Loucy (cell line): ENCODE measurements around the gene ANXA11.

Experiments
- H2AFZ ChIP-seq: fragments of 200-600 bp; sonication (generic); 2 replicates; pipeline ENCODE4 v1.6.0; 2016; ENCODE audit warnings: antibody characterized with exemption, mild to moderate bottlenecking, low read length, moderate library complexity
- H3F3A ChIP-seq: fragments of 200-600 bp; 2 replicates; pipeline ENCODE4 v1.6.0; 2016; ENCODE audit warnings: antibody characterized with exemption, low read depth, mild to moderate bottlenecking
- H3K27me3 ChIP-seq: fragments of 200-600 bp; sonication (generic); 2 replicates; pipeline ENCODE4 v1.6.1; 2014; ENCODE audit warnings: low read length, mild to moderate bottlenecking; ENCODE audit not compliant: insufficient read depth, poor library complexity, severe bottlenecking
- H3K36me3 ChIP-seq: fragments of 200-600 bp; sonication (generic); 2 replicates; pipeline ENCODE4 v1.6.1; 2016; ENCODE audit warnings: low read length; ENCODE audit not compliant: insufficient read depth
- H3K4me1 ChIP-seq: fragments of 200-600 bp; sonication (generic); 2 replicates; pipeline ENCODE4 v1.5.1; 2014; ENCODE audit warnings: low read length, mild to moderate bottlenecking; ENCODE audit not compliant: insufficient read depth, poor library complexity, severe bottlenecking
- H3K4me2 ChIP-seq: fragments of 200-600 bp; sonication (generic); 2 replicates; pipeline ENCODE4 v1.6.0; 2014; ENCODE audit warnings: antibody characterized with exemption, low read length, low read depth, mild to moderate bottlenecking; ENCODE audit not compliant: poor library complexity, severe bottlenecking
- H3K4me3 ChIP-seq: fragments of 200-600 bp; sonication (generic); 2 replicates; pipeline ENCODE4 v1.5.1; 2014; ENCODE audit warnings: low read length, mild to moderate bottlenecking, mixed read lengths; ENCODE audit not compliant: poor library complexity, severe bottlenecking
- H3K79me2 ChIP-seq: fragments of 200-600 bp; sonication (generic); 2 replicates; pipeline ENCODE4 v1.6.1; 2014; ENCODE audit warnings: low read length; ENCODE audit not compliant: insufficient read depth
- H3K9ac ChIP-seq: fragments of 200-600 bp; sonication (generic); 2 replicates; pipeline ENCODE4 v1.6.0; 2014; ENCODE audit warnings: mild to moderate bottlenecking, low read depth, low read length, moderate library complexity; ENCODE audit not compliant: poor library complexity, severe bottlenecking
- H3K9me2 ChIP-seq: fragments of 200-600 bp; sonication (generic); replicated peaks from 2 replicates; pipeline ENCODE4 v1.6.1; 2016; ENCODE audit warnings: low read depth, low read length, mixed read lengths
- H3K9me3 ChIP-seq: fragments of 200-600 bp; sonication (generic); 2 replicates; pipeline ENCODE4 v1.6.1; 2014; ENCODE audit warnings: mild to moderate bottlenecking, antibody characterized with exemption, low read length, low read depth; ENCODE audit not compliant: insufficient read depth
- H4K20me1 ChIP-seq: fragments of 200-600 bp; sonication (generic); 2 replicates; pipeline ENCODE4 v1.6.0; 2014; ENCODE audit warnings: antibody characterized with exemption, low read length, mild to moderate bottlenecking; ENCODE audit not compliant: insufficient read depth, poor library complexity, severe bottlenecking
- EZH2phosphoT487 ChIP-seq: fragments of 200-600 bp; IDR thresholded peaks from 2 replicates; pipeline ENCODE4 v1.6.1; 2018; ENCODE audit warnings: antibody characterized with exemption, mild to moderate bottlenecking, moderate library complexity, borderline replicate concordance
- TF ChIP-seq, protein P1 (sequence below): fragments of 200-600 bp; sonication (generic); conservative IDR thresholded peaks from 2 replicates; pipeline ENCODE4 v1.5.1; 2014; ENCODE audit warnings: mild to moderate bottlenecking, antibody characterized with exemption, low read length

ANXA11 gene

DNA sequence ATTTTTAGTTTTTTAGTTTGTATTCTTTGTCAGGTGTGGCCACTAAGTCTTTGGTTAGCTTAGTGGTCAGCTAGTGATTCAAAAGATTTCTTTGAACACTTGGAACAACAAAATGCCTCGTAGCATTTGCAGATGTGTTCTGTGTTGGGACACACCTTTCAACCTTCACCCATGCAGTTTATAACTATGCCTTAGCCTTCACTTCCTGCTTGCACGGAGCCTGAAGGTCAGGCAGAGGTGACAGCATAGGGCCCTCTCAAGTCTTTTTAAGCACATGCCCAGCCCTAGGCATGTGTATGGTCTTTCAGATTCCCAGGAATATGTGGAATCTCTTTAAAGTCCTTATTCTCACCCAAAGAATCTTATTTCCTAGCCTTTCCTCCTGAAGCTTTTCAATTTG, 55.2 kb downstream of the ANXA11 start:
- Histone ChIP-seq H3K9me3 (no peaks in the 10 kb centered on the region), H3K4me3 (no peak overlapping the region), H3K79me2 (no peaks in the 10 kb centered on the region), H3K27me3 (no peaks in the 10 kb centered on the region), H3K4me2 (no peak overlapping the region), H3K4me1 (no peaks in the 10 kb centered on the region), H4K20me1 (no peaks in the 10 kb centered on the region), H3K36me3 (peaks cover 31% of the 10 kb centered on the region; the same call in 1 of the 2 replicates), H2AFZ (no peak overlapping the region), H3K9me2 (no peaks in the 10 kb centered on the region), H3K9ac (no peak overlapping the region), H3F3A (no peaks in the 10 kb centered on the region)
- TF ChIP-seq EZH2phosphoT487, result no peak
- TF ChIP-seq, protein P1, sequence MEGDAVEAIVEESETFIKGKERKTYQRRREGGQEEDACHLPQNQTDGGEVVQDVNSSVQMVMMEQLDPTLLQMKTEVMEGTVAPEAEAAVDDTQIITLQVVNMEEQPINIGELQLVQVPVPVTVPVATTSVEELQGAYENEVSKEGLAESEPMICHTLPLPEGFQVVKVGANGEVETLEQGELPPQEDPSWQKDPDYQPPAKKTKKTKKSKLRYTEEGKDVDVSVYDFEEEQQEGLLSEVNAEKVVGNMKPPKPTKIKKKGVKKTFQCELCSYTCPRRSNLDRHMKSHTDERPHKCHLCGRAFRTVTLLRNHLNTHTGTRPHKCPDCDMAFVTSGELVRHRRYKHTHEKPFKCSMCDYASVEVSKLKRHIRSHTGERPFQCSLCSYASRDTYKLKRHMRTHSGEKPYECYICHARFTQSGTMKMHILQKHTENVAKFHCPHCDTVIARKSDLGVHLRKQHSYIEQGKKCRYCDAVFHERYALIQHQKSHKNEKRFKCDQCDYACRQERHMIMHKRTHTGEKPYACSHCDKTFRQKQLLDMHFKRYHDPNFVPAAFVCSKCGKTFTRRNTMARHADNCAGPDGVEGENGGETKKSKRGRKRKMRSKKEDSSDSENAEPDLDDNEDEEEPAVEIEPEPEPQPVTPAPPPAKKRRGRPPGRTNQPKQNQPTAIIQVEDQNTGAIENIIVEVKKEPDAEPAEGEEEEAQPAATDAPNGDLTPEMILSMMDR, result no peak

DNA sequence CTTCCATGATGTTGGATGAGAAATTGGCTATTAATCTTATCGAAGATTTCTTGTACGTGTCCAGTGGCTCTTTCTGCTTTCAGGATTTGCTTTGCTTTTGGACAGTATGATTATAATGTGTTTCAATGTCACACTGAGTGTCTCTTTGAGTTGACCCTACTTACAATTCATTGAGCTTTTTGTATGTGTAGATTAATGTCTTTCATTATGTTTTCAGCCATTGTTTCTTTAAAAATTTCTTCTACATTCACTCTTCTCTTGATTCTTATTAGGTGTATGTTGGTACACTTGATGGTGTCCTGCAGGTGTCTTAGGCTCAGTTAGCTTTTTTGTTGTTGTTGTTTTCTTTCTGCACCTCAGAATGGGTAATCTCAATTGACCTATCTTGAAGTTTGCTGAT, 56.2 kb downstream of the ANXA11 start:
- Histone ChIP-seq H3K9me3 (no peaks in the 10 kb centered on the region), H3K9ac (no peak overlapping the region), H3K79me2 (no peaks in the 10 kb centered on the region), H4K20me1 (no peaks in the 10 kb centered on the region), H3K9me2 (no peaks in the 10 kb centered on the region), H3K4me3 (no peak overlapping the region), H3K36me3 (peaks cover 21% of the 10 kb centered on the region; the same call in 1 of the 2 replicates), H3K4me2 (no peak overlapping the region), H3K27me3 (no peaks in the 10 kb centered on the region), H3F3A (no peaks in the 10 kb centered on the region), H3K4me1 (peaks cover 7% of the 10 kb centered on the region), H2AFZ (no peak overlapping the region)
- TF ChIP-seq, protein P1, result no peak
- no peak for TF ChIP-seq EZH2phosphoT487

DNA sequence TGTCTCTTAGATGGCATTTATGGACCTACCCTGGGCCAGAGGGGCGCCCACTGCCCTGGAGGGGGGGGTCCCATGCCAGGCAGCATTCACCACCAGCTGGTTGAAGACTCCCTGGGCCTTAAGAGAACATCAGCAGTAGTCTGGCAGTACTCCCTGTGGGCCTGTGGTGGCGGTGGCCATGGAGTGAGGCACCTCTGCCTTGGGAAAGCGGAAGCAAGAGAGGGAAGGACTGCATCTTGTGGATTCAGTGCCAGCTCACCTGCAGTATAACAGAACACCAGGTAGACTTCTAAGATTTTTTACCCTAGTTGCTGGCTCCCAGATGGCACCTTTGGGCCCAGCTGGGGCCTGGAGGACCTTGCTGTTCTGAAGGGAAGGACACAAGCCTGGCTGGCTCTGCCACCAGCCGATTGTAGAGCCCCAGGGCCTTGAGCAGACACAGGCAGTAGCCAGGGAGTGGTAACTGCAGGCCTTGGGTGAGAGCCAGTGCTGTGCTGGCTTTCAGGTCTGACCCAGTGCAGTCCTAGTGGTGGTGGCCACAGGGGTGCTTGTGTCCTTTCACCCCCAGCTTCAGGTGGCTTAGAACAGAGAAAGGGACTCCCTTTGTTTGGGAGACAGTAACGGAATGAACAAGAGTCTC, 57.1 kb downstream of the ANXA11 start:
- Histone ChIP-seq H3K4me1 (peaks cover 11% of the 10 kb centered on the region), H3K4me2 (no peak overlapping the region), H3K4me3 (no peak overlapping the region), H3F3A (no peaks in the 10 kb centered on the region), H3K9ac (no peak overlapping the region), H3K27me3 (no peaks in the 10 kb centered on the region), H3K36me3 (peaks cover 17% of the 10 kb centered on the region; the same call in 1 of the 2 replicates), H2AFZ (no peak overlapping the region), H3K9me2 (no peaks in the 10 kb centered on the region), H3K9me3 (no peaks in the 10 kb centered on the region), H4K20me1 (no peaks in the 10 kb centered on the region), H3K79me2 (no peaks in the 10 kb centered on the region)
- TF ChIP-seq EZH2phosphoT487, result no peak
- TF ChIP-seq, protein P1, result no peak
